Measurements from ENCODE around the gene D2HGDH.

GRCh38 chr2:241788572-241788971 is 54.1 kb downstream of the D2HGDH start:
- TF ChIP-seq POLR2AphosphoS5 (IDR thresholded peaks at IDR 0.05; ENCODE audit: low read depth, low read length) (no peak), REST (IDR thresholded peaks at IDR 0.05; ENCODE audit: insufficient read depth in 1 of 2, low read depth in 2 of 2, low read length in 2 of 2) (no peak), TAF1 (IDR thresholded peaks at IDR 0.05; ENCODE audit: borderline replicate concordance, insufficient read depth, low read length) (no peak)

Data from PFSK-1 (cell line).